Measurements from ENCODE around the gene SLC26A1.
"Not testable (repeated sequence)": the region's sequence is repeated elsewhere in the genome, so short reads cannot be mapped to it uniquely, and the experiment has no call there.

Gene SLC26A1

DNA sequence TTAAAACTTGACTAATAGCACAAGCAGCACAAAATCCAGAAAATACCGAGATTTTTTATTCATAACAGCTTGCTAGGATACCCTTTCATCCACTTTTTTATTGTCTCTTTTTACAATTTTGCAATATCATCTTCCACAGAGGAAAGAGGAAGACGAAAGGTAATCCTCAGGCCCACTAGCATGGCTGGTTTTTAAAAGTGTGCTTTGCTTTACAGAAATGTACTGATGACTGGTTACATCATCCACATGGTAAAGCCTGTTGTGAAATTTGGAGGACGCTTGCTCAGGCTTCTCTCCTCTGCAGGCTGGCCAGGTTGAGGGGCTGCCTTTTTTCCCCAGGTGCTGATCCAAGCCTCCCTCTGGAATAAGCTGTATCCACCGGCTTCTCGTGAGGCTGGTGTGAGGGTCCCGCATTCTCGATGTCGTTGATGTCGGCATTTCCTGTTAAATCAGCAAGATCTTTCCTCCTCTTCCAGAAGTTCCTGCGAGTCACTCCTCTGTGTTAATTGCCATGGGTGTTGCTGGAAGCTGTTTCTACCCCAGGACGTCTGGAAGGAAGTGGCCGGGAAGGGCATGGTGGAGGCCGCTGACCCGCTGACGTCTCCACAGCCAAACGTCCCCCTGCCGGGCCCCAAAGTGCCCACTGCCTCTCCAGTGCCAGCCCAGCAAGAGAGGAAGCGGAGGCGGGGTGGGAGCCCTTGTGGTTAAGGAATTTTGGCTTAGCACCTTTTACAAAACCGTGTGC lies 14.1 kb downstream of the SLC26A1 start:
- DNase-seq (ENCODE audit: low read depth) = peak; percentile 74
- no peak overlapping the region for H3K4me3 ChIP-seq (ENCODE audit: low read depth, low read length)
- TF ChIP-seq, protein P1, sequence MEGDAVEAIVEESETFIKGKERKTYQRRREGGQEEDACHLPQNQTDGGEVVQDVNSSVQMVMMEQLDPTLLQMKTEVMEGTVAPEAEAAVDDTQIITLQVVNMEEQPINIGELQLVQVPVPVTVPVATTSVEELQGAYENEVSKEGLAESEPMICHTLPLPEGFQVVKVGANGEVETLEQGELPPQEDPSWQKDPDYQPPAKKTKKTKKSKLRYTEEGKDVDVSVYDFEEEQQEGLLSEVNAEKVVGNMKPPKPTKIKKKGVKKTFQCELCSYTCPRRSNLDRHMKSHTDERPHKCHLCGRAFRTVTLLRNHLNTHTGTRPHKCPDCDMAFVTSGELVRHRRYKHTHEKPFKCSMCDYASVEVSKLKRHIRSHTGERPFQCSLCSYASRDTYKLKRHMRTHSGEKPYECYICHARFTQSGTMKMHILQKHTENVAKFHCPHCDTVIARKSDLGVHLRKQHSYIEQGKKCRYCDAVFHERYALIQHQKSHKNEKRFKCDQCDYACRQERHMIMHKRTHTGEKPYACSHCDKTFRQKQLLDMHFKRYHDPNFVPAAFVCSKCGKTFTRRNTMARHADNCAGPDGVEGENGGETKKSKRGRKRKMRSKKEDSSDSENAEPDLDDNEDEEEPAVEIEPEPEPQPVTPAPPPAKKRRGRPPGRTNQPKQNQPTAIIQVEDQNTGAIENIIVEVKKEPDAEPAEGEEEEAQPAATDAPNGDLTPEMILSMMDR (conservative IDR thresholded peaks at IDR 0.05; ENCODE audit: low read depth, low read length) = no peak

DNA sequence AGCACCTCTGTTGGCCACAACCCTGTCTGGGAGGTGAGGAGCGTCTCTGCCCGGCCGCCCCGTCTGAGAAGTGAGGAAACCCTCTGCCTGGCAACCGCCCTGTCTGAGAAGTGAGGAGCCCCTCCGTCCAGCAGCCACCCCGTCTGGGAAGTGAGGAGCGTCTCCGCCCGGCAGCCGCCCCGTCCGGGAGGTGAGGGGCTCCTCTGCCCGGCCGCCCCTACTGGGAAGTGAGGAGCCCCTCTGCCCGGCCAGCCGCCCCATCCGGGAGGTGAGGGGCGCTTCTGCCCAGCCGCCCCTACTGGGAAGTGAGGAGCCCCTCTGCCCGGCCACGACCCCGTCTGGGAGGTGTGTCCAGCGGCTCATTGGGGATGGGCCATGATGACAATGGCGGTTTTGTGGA lies 17.2 kb downstream of the SLC26A1 start:
- H3K4me3 ChIP-seq (ENCODE audit: low read depth, low read length); DNase-seq (ENCODE audit: low read depth): not testable (repeated sequence)

DNA sequence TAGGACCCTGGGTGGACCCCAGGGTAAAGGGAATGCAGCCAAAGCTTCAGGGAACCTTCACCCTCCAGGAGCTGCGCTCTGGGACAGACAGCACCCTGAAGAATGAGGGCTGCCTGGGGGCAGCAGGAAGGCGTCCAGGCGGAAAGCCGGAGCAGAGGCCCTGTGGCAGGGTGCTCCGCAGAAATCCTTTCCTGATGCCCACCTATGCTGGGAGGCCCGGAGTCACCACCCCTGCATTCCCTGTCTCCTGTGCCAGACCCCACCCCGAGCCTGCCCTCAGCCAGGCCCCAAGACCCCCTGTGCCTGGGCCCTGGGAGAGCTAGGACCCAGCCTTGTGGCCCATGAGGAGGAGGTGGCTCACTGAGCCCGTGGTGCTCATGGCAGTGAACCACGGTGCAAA lies 18.5 kb downstream of the SLC26A1 start:
- no peak for DNase-seq (ENCODE audit: low read depth)
- TF ChIP-seq, protein P1 (conservative IDR thresholded peaks at IDR 0.05; ENCODE audit: low read depth, low read length) = no peak
- no peak overlapping the region for H3K4me3 ChIP-seq (ENCODE audit: low read depth, low read length)

DNA sequence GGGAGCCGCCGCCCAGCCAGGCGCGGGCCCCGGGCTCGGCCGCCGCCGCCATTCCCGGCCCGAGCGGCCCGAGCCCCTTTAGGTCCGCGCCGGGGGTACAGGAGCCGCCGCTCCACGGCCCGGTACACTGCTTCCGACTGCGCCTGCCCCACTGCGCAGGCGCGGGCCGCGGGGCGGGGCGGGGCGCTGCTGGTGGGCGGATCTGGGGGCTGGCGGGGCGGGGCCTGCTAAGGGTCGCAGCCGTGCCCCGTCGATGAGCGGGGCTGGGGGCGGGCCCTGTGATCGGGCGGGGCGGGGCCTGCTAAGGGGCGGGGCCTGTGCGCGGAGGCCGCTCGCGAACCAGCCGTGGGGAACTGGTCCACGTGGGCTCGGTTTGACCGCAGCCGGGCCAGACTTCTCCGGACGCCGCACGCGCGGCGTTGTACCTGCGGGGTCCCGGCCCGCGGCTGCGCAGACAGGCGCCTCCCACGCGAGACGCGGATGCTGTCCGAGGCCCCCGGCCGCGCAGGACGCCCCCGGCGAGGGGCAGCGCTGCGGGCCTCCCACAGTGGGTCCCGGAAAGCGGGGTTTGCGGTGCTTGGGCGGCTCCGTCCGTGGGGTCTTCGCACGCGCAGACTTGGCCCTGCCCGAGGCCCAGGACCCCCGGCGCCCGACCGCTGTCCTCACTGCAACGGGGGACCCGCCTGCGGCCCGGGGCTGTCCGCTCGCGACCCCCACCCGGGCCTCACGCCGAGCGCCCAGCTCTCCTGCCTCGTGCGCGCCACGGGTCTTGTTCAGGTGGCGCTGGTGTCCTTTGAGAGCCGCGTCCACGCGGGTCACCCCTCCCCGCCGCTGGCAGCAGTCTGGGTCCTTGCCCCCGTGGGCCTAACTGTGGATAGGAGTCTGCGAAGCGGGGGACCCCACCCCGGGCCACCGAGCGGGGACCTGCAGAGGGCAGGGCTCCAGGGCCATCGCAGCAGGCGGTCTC lies 19.5 kb downstream of the SLC26A1 start, which contains the start of gene DGKQ:
TSS of gene DGKQ (minus strand) at position 139 of the 967 bp plus-strand sequence. CDS start at position 52, 87 bp downstream.
- TF ChIP-seq, protein P1 (conservative IDR thresholded peaks at IDR 0.05; ENCODE audit: low read depth, low read length) = no peak
- H3K4me3 ChIP-seq (ENCODE audit: low read depth, low read length) = peak within 1 kb of the TSS; percentile 71
- peak; percentile 88 for DNase-seq (ENCODE audit: low read depth)

DNA sequence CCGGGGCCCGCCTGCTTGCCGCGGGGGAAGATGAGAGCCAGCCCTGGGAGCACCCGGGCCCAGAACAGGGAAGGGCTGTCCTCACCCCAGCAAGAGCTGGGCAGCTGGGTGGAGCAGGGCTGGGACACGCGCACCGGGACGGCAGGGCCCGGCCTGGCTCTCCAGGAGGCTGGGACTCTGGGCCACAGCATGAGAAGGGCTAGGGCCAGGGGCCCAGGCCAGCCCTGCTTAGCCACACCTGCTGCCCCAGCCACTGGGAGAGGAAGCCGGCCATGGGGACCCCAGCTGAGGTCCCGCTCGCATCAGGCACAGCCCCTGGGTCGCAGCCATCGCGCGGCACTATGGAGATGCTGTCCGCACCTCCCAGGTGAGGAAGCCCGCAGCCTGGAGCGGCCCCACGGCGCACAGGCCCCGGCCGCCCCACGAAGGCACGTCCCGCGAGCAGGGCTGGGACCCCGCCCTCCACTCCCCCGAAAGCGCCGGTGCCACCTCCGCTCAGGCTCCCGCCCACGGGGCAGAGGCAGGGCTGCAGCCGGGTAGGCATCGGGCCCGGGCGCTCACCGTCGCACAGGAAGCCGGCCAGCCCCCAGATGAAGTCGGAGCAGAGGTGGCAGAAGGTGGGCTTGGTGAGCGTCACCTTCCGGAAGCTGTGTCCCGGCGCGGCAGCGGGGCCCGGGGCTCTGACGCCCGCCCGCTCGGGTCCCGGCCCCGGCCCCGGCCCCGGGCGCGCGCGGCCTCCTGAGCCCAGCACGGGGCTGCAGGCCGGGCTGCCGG lies 20.4 kb downstream of the SLC26A1 start:
- DNase-seq (ENCODE audit: low read depth) = no peak
- TF ChIP-seq, protein P1 (conservative IDR thresholded peaks at IDR 0.05; ENCODE audit: low read depth, low read length) = no peak
- peak overlapping the region; percentile 71 for H3K4me3 ChIP-seq (ENCODE audit: low read depth, low read length)

DNA sequence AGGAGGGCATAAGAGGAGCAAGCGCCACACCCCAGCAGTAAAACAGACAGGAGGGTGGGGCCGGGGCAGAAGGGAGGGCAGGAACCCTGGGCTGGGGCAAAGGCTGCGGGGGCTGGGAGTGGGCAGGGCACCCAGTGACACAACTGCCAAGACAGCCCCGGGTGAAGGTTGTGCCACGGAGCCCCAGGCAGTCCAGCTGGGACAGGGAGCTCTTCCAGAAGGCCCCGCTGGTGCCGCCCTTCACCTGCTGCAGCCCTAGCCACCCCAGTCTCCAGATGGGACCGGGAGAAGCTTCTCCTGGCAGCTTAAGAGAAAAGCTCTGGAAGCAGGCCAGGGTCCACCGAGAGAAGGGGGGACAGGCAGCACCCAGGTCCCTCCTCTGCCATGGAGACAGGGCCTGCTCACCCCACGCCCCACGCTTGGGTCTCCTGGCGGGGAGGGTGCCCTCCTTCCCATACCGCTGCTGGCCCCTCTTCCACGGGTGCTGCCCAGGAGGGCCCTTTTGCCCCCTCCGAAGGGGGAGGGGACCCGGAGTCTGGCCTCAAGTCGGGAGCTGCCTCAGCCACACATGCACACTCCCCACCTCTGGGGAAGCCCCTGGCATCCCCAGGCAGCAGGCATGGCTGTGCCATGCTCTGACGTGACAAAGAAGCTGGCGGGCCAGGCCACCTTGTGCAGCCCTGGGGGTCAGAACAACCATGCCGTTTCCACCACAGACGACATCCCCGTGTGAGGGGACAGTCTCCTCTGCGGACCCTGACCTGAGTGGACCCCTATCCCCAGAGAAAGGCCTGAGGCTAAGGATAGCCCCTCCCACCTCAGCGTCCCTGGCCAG lies 21.3 kb downstream of the SLC26A1 start:
- TF ChIP-seq, protein P1 (conservative IDR thresholded peaks at IDR 0.05; ENCODE audit: low read depth, low read length) = no peak
- H3K4me3 ChIP-seq (ENCODE audit: low read depth, low read length) = peak overlapping the region; percentile 71
- DNase-seq (ENCODE audit: low read depth) = no peak
